PC-3 (cell line): ENCODE measurements around the gene OVCA2. TPM values are rescaled to one million over a fixed set of nuclear protein-coding genes. Genes with fewer than 3 reads are reported as not detected.

Experiments used
- ATAC-seq: fragments of 200-7000 bp; cut with Tn5 transposase; 2 replicates; pipeline ENCODE4 v1.9.1; 2020; ENCODE audit warnings: mild to moderate bottlenecking, moderate library complexity
- BruUV-seq: library from RNA; stranded (reverse); fragments of 400-500 nt; replicated peaks from 2 replicates; lab custom pipeline; 2021; lab: Mats Ljungman, UMichigan
- CTCF ChIA-PET: fragments of 300-600 bp; sonication (Branson Sonifier 250); formaldehyde crosslinking; loops from one replicate; lab custom pipeline; 2022; ENCODE audit warnings: antibody characterized with exemption; lab: Charles Lee
- POLR2A ChIA-PET: fragments of 300-600 bp; sonication (Branson Sonifier 250); formaldehyde crosslinking; loops from one replicate; lab custom pipeline; 2022; ENCODE audit warnings: antibody characterized with exemption; ENCODE audit not compliant: unreplicated experiment; lab: Charles Lee
- DNase-seq: peaks from one replicate; pipeline ENCODE4 v3.0.0-alpha.2; 2015
- H2AFZ ChIP-seq: fragments of 300-600 bp; sonication (generic); 2 replicates; pipeline ENCODE4 v1.6.0; 2016; ENCODE audit warnings: antibody characterized with exemption, low read length
- H3F3A ChIP-seq: fragments of 300-600 bp; sonication (generic); one replicate; pipeline ENCODE4 v1.6.0; 2017; ENCODE audit warnings: antibody characterized with exemption, low read length, control low read depth, mild to moderate bottlenecking; ENCODE audit not compliant: unreplicated experiment
- H3K27ac ChIP-seq: fragments of 300-600 bp; sonication (generic); 2 replicates; pipeline ENCODE4 v1.5.1; 2016; ENCODE audit warnings: mild to moderate bottlenecking, low read length
- H3K27me3 ChIP-seq: fragments of 300-600 bp; sonication (generic); 2 replicates; pipeline ENCODE4 v1.6.1; 2016; ENCODE audit warnings: low read length, mixed read lengths
- H3K36me3 ChIP-seq: fragments of 300-600 bp; sonication (generic); 2 replicates; pipeline ENCODE4 v1.6.1; 2016; ENCODE audit warnings: low read depth, mixed run types, low read length, mixed read lengths
- H3K4me1 ChIP-seq: fragments of 300-600 bp; sonication (generic); 2 replicates; pipeline ENCODE4 v1.5.1; 2016; ENCODE audit warnings: low read length; ENCODE audit not compliant: insufficient read depth
- H3K4me2 ChIP-seq: fragments of 300-600 bp; sonication (generic); 2 replicates; pipeline ENCODE4 v1.6.0; 2016; ENCODE audit warnings: low read length
- H3K4me3 ChIP-seq: fragments of 300-600 bp; sonication (generic); 2 replicates; pipeline ENCODE4 v1.5.1; 2016; ENCODE audit warnings: mild to moderate bottlenecking, low read length, mixed read lengths
- H3K79me2 ChIP-seq: fragments of 300-600 bp; sonication (generic); 2 replicates; pipeline ENCODE4 v1.6.1; 2017; ENCODE audit warnings: low read length, mixed read lengths
- H3K9ac ChIP-seq: fragments of 300-600 bp; sonication (generic); 2 replicates; pipeline ENCODE4 v1.6.0; 2016; ENCODE audit warnings: mild to moderate bottlenecking, low read length
- H3K9me2 ChIP-seq: fragments of 300-600 bp; sonication (generic); replicated peaks from 2 replicates; pipeline ENCODE4 v1.6.1; 2016; ENCODE audit warnings: mixed run types, low read length, mixed read lengths
- H3K9me3 ChIP-seq: fragments of 300-600 bp; sonication (generic); 2 replicates; pipeline ENCODE4 v1.6.1; 2016; ENCODE audit warnings: low read length, mixed read lengths
- H4K20me1 ChIP-seq: fragments of 300-600 bp; sonication (generic); 2 replicates; pipeline ENCODE4 v1.6.1; 2016; ENCODE audit warnings: low read length, mixed read lengths
- EZH2 ChIP-seq: fragments of 300-600 bp; sonication (generic); IDR thresholded peaks from one replicate; pipeline ENCODE4 v1.6.1; 2017; ENCODE audit warnings: antibody characterized with exemption, mild to moderate bottlenecking, low read length; ENCODE audit not compliant: unreplicated experiment
- EZH2phosphoT487 ChIP-seq: fragments of 300-600 bp; sonication (generic); IDR thresholded peaks from 2 replicates; pipeline ENCODE4 v1.6.1; 2018; ENCODE audit warnings: mild to moderate bottlenecking, antibody characterized with exemption, low read length, borderline replicate concordance
- intact Hi-C: fragments of 100-400 bp; cut with micrococcal nuclease; formaldehyde crosslinking; loops from 2 replicates; pipeline ENCODE4 v1.9.0; 2023
- total RNA-seq: library from RNA; depleted of rRNA; stranded (reverse); fragments of >200 nt; gene quantifications from 2 replicates; pipeline ENCODE4 v1.2.3, GENCODE V29; 2014
- TF ChIP-seq, protein P1 (sequence below): fragments of 300-600 bp; sonication (generic); conservative IDR thresholded peaks from 2 replicates; pipeline ENCODE4 v1.5.1; 2017; ENCODE audit warnings: antibody characterized with exemption, low read depth, mild to moderate bottlenecking, low read length

Gene OVCA2
- total RNA-seq, 1 experiment from 2014 or later = 58.6 TPM

DNA sequence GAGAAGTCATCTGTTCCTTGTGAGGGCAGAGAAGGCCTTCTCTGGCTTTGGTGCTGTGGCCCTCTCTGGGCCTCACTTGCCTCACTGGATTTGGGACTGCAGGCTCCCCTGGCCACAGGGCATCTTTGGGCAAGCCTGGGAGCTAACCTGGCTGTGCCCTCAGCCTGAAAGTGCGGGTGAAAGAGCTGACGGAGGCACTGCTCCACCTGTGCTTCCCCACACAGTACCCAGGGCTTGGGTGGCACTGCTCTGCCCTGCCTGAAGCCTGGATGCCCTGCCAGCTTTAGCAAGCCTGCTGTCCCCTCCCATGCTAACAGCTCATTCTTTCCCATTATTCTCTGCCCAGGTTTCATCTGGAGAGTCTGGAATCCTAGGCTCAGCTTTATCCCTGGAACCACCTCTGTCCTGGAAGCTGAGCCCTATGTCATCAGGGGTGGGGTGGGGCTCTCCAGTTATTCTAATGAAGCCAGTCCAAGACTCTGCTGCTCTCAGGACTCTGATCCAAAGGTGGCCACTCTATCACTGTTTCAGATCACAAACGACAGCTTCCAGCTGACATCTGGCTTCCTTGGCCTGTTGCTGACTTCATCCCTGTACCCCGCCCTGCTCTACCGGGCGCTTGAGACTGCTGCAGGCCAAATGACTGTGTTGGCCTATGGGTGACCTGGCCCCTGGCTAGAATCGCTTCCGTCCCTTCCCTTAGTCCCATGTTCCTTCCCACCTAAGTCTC lies 42.4 kb downstream of the OVCA2 start:
- no TSS peak for BruUV-seq
- no peaks in the 10 kb centered on the region for H4K20me1 ChIP-seq
- H2AFZ ChIP-seq = no peak overlapping the region
- TF ChIP-seq EZH2 = no peak
- TF ChIP-seq EZH2phosphoT487 = no peak
- TF ChIP-seq, protein P1, sequence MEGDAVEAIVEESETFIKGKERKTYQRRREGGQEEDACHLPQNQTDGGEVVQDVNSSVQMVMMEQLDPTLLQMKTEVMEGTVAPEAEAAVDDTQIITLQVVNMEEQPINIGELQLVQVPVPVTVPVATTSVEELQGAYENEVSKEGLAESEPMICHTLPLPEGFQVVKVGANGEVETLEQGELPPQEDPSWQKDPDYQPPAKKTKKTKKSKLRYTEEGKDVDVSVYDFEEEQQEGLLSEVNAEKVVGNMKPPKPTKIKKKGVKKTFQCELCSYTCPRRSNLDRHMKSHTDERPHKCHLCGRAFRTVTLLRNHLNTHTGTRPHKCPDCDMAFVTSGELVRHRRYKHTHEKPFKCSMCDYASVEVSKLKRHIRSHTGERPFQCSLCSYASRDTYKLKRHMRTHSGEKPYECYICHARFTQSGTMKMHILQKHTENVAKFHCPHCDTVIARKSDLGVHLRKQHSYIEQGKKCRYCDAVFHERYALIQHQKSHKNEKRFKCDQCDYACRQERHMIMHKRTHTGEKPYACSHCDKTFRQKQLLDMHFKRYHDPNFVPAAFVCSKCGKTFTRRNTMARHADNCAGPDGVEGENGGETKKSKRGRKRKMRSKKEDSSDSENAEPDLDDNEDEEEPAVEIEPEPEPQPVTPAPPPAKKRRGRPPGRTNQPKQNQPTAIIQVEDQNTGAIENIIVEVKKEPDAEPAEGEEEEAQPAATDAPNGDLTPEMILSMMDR = no peak
- H3K9ac ChIP-seq = peak overlapping the region; percentile 68
- H3K79me2 ChIP-seq = no peaks in the 10 kb centered on the region
- POLR2A ChIA-PET = no interaction called here
- no peaks in the 10 kb centered on the region for H3K27me3 ChIP-seq
- no peaks in the 10 kb centered on the region for H3K9me3 ChIP-seq
- no peaks in the 10 kb centered on the region for H3K9me2 ChIP-seq
- CTCF ChIA-PET = interaction anchor here (0.5 kb wide), 1 partner anchor 89 kb away, joined by 3 read pairs; no protein-coding TSS in a partner anchor
- no peaks in the 10 kb centered on the region for H3K36me3 ChIP-seq
- H3F3A ChIP-seq = no peaks in the 10 kb centered on the region
- H3K4me3 ChIP-seq = peak overlapping the region; percentile 10; the same call in 1 of the 2 replicates
- intact Hi-C loops = loop anchor here (10.0 kb wide), 1 partner anchor 91 kb away; no protein-coding TSS in a partner anchor
- peaks cover 47% of the 10 kb centered on the region for H3K4me1 ChIP-seq
- peak; percentile 67 for DNase-seq
- peak overlapping the region; percentile 94 for H3K27ac ChIP-seq
- H3K4me2 ChIP-seq = peak overlapping the region; percentile 53
- ATAC-seq = peak; percentile 61

DNA sequence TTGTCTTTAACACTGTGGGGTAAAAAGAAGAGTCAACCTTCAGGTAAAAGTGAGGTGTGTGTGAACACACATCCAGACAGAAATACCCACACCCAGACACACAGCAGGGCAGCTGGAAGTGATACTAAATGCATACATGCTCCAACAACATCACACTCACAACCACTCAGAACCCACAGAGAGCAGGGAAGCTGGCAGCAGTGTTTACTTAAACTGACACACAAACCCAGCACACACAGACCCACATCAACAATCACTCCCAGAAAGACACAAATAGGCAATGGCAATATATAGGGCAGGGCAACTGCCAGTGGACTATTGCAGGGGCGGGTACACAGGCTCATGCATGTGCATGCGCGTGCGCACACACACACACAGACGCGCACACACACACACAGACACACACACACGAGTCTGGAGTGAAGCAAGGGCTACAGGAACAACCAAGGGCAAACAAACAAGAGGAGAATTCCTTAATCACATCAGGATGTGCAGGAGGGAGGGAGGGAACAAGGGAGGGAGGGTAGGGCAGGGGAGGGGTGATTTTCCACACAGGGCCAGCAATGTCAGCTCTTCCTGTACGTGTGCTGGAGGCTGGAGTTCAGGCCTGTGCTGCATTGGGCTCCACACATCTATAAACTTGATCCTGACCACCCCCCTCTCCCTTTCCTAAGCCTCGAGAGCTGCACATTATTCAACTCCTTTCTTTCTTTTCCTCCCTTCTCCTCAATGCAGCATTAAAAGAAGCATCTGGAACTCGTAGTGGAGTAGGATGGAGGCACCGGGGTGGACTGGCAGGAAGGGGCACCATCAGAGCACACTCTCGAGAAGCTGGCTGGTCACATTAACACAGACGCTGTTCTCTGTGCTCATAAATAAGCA lies 43.2 kb downstream of the OVCA2 start:
- peak overlapping the region; percentile 68 for H3K9ac ChIP-seq
- no TSS peak for BruUV-seq
- H3K4me3 ChIP-seq = peak overlapping the region; percentile 10; the same call in 1 of the 2 replicates
- H3K4me2 ChIP-seq = peak overlapping the region; percentile 53
- H3K27ac ChIP-seq = peak overlapping the region; percentile 94
- no peak overlapping the region for H2AFZ ChIP-seq
- TF ChIP-seq, protein P1 = no peak
- TF ChIP-seq EZH2 (no peak), EZH2phosphoT487 (no peak)
- H3K9me3 ChIP-seq = no peaks in the 10 kb centered on the region
- no peaks in the 10 kb centered on the region for H4K20me1 ChIP-seq
- ChIA-PET CTCF (interaction anchor here (0.6 kb wide), 1 partner anchor 163 kb away, joined by 3 read pairs; no protein-coding TSS in a partner anchor), POLR2A (interaction anchor here (0.6 kb wide), 1 partner anchor 9 kb away, joined by 3 read pairs; no protein-coding TSS in a partner anchor)
- no peaks in the 10 kb centered on the region for H3K36me3 ChIP-seq
- no peaks in the 10 kb centered on the region for H3K9me2 ChIP-seq
- ATAC-seq = peak; percentile 42
- no peaks in the 10 kb centered on the region for H3K79me2 ChIP-seq
- DNase-seq = peak; percentile 53
- intact Hi-C loops = loop anchor here (10.0 kb wide), 1 partner anchor 90 kb away; no protein-coding TSS in a partner anchor
- no peaks in the 10 kb centered on the region for H3K27me3 ChIP-seq
- no peaks in the 10 kb centered on the region for H3F3A ChIP-seq
- H3K4me1 ChIP-seq = peaks cover 47% of the 10 kb centered on the region
